ENCODE data around the gene DNPEP.
"Not testable (repeated sequence)": the region's sequence is repeated elsewhere in the genome, so short reads cannot be mapped to it uniquely, and the experiment has no call there.

DNPEP gene

DNA sequence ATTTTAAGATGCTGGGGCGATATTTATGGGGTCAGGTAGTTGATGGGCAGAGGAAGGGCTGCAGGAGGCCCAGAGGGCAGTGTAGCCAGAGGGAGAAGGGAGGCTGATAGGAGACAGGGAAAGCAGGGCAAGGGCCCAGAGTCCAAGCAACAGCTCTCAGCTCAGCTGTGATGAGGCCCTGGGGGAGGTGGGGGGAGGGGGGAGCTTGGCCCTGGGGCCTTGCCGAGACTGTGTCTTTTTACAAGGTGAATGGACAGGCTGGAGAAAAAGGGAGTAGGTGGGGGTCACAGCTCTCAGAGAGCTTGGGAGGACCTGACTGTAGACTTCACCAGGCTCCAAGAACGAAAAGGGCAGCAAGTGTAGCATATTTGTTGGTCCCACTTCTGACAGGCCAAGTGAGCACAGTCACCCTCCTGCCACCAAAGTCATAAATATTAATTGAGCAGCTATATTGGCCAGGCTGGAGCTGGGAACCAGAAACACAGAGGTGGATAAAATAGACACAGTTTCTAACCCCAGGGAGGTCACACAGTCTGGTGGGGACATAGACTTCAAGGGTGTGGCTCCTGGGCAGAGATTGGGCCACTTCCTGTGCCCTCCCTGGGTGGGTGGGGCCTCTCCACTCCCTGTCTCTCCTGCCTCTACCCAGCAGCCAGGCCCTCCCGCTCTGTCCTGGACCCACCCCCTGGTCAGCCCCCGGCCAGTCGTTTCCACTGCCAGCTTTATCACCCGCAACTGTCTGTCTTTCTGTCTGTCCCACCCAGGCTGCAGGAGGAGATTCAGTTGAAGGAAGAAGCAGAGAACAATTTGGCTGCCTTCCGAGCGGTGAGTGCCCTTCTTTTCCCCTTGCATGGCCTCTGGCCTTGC lies 31.9 kb upstream of the DNPEP start:
- peak; percentile 36 for DNase-seq (ENCODE audit: low spot score)

DNA sequence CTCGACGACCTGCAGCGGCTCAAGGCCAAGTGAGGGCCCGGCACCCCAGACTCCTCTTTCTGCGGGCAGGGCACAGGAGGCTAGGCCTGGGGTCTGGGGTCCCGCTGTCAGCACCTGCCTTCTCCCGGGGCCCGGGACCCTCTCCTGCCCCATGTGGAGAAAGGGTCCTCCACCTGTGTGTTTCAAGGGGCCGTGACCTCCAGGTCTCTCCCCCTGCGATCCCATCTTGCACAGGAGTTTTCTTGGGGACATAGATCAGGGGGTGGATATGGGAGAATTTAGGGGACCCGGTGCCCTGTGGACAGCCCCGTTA lies 31.3 kb upstream of the DNPEP start:
- DNase-seq (ENCODE audit: low spot score) = no peak

DNA sequence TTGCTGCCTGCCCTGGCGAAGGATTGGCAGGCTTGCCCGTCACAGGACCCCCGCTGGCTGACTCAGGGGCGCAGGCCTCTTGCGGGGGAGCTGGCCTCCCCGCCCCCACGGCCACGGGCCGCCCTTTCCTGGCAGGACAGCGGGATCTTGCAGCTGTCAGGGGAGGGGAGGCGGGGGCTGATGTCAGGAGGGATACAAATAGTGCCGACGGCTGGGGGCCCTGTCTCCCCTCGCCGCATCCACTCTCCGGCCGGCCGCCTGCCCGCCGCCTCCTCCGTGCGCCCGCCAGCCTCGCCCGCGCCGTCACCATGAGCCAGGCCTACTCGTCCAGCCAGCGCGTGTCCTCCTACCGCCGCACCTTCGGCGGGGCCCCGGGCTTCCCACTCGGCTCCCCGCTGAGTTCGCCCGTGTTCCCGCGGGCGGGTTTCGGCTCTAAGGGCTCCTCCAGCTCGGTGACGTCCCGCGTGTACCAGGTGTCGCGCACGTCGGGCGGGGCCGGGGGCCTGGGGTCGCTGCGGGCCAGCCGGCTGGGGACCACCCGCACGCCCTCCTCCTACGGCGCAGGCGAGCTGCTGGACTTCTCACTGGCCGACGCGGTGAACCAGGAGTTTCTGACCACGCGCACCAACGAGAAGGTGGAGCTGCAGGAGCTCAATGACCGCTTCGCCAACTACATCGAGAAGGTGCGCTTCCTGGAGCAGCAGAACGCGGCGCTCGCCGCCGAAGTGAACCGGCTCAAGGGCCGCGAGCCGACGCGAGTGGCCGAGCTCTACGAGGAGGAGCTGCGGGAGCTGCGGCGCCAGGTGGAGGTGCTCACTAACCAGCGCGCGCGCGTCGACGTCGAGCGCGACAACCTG lies 30.7 kb upstream of the DNPEP start, which contains the start of gene DES:
Gene DES (plus strand): TSS at position 223 of the 857 bp plus-strand sequence. CDS start 86 bp downstream, at position 309.
- DNase-seq (ENCODE audit: low spot score) = no peak

DNA sequence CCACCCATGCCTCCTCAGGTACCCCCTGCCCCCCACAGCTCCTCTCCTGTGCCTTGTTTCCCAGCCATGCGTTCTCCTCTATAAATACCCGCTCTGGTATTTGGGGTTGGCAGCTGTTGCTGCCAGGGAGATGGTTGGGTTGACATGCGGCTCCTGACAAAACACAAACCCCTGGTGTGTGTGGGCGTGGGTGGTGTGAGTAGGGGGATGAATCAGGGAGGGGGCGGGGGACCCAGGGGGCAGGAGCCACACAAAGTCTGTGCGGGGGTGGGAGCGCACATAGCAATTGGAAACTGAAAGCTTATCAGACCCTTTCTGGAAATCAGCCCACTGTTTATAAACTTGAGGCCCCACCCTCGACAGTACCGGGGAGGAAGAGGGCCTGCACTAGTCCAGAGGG lies 29.7 kb upstream of the DNPEP start:
- DNase-seq (ENCODE audit: low spot score) = no peak

DNA sequence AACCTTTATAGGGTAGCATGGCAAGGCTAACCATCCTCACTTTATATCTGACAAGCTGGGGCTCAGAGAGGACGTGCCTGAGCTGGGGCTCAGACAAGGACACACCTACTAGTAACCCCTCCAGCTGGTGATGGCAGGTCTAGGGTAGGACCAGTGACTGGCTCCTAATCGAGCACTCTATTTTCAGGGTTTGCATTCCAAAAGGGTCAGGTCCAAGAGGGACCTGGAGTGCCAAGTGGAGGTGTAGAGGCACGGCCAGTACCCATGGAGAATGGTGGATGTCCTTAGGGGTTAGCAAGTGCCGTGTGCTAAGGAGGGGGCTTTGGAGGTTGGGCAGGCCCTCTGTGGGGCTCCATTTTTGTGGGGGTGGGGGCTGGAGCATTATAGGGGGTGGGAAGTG lies 29.2 kb upstream of the DNPEP start:
- DNase-seq (ENCODE audit: low spot score) = no peak

DNA sequence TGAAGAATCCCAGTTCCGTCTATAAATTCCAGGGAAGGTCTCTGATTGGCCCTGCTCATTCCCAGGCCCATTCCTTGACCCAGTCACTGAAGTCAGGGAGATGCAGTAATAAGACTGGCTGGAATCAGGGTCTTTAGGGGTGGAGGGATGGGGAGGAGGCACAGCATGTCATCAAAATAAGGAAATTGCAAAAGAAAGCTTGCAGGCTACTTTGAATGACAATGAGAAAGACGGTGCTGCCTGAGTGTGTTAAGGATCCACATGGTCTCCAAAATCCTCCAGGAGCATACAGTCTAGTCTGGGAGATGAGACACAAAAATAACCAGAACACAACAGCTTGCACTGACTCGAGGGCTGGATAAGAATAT lies 28.5 kb upstream of the DNPEP start:
- DNase-seq (ENCODE audit: low spot score) = no peak

DNA sequence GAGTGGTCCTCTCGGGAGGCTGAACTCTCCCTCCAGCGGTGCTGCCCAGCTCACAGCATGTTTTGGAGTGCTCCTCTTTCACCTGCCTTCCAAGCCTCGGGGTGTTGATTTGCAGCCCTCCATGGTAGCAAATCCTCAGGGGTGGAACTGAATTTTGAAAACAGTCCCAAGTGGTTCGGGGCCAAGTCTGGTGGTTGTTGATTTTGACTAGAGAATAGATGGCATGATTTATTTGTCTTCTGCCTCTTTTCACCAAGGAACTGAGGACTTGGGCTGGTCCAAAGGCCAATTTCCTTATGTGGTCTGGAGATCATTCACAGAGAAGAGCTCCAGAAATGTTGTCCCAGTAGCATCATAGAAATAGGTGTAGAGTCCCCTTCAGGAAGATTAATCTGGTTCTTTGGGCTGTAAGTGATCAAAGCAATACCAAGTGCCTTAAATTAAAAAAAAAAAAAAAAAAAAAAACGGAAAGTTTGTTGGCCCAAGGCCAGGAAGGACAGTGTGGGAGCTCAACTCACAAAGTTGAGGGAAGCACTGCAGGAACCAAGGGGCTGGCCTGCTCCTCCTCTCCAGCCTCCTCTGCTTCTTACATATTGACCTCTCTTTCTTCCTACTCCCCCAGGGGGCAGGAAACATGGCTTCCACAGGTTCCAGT lies 28.0 kb upstream of the DNPEP start:
- DNase-seq (ENCODE audit: low spot score) = no peak

DNA sequence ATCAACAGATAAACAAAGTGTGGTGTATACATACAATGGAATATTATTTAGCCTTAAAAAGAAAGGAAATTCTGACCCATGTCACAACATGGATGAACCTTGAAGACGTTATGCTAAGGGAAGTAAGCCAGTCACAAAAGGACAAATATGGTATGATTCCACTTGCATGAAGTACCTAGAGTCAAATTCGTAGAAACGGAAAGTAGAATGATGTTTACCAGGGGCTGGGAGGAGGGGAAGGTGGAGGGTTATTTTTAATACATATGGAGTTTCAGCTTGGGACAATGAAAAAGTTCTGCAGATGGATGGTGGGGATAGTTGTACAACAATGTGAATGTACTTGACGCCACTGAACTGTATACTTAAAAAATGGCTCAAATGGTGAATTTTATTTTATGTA lies 27.1 kb upstream of the DNPEP start:
- DNase-seq (ENCODE audit: low spot score) = no peak

DNA sequence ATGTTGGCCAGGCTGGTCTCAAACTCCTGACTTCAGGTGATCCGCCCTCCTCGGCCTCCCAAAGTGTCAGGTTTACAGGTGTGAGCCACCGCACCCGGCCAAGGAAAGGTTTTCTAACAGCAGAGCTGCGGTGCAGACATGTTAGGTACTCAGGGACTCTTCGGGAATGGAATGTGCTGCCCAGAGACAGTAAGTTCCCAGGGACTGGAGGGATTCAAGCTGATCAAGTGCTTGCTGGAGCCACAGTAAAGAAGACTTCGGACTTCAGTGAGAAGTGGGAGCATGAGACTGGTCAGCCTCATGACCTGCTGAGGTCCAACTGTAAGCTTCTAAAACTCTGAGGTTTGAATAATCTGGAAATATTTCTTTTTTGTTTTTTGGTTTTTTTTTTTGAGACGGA lies 22.7 kb upstream of the DNPEP start:
- DNase-seq (ENCODE audit: low spot score) = no peak

DNA sequence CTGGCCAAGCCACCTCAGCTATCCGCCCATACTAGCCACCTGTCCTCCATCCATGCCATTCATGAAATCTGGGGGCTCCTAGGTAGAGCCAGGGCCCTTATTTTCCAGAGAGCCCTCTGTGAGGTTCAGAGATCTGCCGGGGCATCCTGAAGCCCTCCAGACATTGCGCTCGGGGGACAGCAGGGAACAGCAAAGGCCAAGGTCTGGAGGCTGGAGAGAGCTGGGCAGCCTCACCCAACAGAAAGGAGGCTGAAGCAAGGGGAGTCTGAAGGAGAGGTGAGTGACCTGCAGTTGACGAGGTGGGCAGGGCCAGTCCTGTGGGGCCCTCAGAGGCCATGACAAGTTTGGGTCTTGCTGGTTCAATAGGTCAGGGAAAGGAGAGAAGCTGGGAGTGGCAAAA lies 21.9 kb upstream of the DNPEP start:
- DNase-seq (ENCODE audit: low spot score) = no peak

DNA sequence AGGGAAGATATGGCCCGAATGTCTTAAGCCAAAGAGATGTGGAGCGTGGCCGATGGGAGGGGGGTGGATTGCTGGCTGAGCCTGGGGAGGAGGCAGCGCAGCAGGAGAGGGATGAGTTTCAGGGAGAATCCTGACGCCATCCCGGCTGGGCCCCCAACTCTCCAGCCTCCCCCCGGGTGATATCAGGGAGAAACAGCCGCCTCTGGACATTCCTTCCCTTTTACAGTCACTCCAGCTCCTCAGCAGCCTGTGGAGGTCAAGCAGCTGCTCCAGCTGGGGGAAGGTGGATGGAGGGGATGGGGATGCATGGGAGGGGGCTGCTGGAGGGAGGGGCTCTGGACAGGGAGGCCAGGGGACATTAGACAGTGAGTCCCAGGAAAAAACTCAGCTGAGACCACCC lies 20.9 kb upstream of the DNPEP start:
- DNase-seq (ENCODE audit: low spot score) = no peak

DNA sequence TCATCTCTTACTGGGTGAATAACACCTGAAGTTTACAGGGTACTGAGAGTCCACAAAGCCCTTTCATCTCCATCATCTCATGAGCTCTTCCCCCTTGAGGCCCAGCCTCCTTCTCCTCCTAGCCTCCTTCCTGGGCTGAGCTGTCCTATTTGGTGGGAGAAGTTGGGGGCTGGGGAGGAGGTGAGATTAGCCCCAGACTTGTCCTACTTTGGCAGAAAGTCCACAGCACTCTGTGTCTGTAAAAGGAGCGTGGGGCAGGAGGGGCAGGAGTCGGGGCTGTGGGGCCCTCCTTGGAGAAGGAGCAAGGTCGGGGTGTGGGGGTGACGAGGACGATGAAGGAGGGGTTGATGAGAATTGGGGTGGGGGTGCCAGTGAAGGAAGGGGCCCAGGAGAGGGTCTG lies 20.5 kb upstream of the DNPEP start:
- DNase-seq (ENCODE audit: low spot score) = no peak

DNA sequence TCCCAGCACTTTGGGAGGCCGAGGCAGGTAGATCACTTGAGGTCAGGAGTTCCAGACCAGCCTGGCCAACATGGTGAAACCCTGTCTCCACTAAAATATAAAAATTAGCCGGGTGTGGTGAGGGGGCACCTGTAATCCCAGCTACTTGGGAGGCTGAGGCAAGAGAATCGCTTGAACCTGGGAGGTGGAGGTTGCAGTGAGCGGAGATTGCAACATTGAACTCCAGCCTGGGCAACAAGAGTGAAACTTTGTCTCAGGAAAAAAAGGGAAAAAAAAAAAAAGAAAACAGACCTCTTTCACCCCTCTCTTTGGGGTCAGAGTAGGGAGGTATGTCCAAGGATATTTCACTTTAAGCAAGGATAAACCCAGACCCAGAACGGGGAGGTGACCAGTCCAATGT lies 19.6 kb upstream of the DNPEP start:
- DNase-seq (ENCODE audit: low spot score) = not testable (repeated sequence)

DNA sequence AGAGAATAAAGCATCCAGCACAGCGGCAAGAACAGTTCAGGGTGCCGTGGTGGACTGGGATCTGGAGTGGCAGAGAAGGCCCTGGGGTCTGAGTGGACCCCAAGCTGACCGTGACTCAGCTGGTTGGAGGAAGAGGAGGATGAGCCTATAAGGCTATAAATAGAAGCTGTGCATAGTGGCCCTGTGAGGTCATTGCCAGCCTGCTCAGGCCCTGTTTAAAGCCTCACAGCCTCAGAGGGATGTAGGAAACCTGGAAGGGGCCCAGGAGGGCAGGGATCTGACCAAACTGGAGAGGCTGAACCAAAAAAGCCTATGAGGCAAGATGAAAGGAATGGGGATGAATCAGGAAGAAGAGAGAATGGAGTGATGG lies 19.1 kb upstream of the DNPEP start:
- DNase-seq (ENCODE audit: low spot score) = no peak

DNA sequence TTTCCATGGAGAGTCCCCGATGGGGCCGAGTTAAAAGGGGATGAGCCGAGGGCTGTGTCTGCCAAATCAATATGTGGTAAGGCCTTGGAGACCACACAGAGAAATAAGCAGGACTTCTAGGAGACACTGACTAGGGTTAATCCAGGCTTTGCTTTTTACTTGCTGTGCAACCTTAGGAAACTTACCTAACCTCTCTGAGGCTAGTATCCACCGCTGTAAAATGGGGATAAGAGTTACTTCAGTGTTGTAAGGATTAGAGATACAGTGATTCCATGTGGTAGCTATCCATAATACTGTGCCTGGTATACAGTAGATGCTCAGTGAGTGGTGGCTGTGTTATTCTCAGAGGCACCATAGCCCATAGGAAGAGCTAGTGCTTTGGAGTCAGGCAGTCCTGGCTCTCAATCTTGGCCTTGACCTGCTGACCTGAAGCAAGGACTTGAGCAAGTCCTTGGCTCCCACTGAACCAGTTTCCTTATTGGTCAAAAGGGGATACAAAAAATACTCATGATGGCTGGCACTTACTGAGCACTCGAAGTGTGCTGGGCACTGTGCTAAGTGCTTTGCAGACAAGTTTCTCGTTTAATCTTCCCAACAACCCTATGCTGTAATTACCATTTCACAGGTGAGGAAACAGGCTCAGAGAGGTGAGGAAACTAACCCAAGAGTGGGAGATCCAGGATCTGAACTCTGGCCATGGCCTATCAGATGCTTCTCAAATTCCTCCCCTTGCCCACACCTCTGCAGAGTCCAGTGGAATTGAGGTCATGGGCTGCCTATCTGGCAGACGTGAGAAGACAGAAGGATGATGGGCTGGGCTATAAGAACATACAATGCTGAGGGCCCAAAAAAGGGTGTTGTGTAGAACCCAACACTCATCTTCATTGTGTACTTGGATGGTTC lies 18.5 kb upstream of the DNPEP start:
- no peak for DNase-seq (ENCODE audit: low spot score)

DNA sequence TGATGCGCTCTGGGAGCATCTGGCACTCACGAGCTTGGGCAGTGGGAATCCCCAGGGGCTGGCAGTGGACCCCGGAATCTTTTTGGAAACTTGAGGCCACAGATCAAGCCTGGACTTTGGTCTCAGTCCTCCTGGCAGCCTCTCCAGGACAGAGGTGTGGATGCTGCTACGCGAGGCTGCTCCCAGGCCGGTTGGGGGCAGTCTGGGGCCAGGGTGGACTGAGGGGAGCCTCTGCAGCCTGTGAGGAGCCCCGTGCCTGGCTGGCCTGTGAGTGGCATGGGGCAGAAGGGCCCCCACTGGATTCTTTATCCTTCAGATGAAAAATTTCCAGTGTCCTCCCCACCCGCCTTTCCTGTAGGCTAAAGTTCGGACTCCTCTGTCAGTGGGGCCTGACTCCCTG lies 17.7 kb upstream of the DNPEP start:
- no peak for DNase-seq (ENCODE audit: low spot score)

DNA sequence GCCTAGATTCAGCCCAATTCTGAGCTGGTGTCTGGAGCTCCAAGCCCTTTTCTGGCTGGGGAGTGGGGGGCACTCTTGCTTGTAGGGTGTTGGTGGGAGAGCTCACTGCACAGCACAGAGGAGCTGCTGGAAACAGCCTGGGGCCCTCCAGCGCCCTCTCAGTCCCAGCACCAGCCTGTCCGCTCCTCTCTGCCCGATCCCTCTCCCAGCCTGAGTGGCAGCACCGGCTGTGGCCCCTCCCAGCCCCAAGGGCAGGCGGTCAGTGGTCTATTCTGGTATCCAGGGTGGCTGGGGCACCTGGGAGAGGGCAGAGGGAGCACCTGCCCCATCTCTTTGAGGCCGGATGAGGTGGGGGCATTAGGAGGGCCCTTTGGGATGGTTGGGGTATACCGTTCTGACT lies 17.2 kb upstream of the DNPEP start:
- no peak for DNase-seq (ENCODE audit: low spot score)

DNA sequence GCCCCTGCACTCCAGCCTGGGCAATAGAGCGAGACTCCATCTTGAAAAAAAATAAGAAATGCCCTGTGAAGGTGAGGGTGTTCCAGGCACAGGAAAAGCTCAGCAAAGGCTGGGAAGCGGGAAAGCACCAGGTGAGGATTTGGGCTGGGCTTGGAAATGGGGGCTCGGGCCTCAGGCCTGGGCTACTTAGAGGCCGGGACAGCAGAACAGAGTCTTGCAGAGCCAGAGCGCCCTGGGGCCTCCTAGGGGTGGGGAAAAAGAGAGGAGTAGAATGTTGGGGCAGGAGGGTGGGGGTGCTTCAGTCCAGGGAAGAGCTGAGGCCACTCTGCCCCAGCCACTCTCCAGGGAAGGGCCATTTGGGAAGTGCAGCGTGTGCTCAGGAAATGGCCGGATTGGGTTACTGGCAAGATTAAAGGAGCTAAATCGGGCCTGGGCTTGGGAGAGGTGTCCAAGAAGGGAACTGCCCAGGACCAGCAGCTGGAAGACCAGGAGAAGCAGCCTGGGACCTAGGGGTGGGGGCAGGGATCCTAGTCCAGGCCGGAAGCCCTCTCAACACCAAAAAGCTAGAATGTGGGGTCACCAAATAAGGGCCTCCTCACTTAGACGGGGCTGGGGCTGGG lies 16.7 kb upstream of the DNPEP start:
- DNase-seq (ENCODE audit: low spot score) = no peak

DNA sequence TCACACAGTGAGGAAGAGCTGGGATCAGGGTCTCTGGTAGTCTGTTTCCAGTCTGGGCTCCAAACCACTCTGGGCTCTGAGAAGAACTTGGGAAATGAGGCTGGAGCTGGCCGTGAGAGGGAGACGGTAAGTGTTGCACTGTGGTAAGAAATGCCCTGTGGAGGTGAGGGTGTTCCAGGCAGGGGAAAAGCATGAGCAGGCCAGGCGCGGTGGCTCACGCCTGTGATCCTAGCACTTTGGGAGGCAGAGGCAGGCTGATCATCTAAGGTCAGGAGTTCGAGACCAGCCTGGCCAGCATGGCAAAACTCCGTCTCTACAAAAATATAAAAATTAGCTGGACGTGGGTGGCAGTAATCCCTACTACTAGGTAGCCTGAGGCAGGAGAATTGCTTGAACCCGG lies 16.1 kb upstream of the DNPEP start:
- DNase-seq (ENCODE audit: low spot score) = no peak

DNA sequence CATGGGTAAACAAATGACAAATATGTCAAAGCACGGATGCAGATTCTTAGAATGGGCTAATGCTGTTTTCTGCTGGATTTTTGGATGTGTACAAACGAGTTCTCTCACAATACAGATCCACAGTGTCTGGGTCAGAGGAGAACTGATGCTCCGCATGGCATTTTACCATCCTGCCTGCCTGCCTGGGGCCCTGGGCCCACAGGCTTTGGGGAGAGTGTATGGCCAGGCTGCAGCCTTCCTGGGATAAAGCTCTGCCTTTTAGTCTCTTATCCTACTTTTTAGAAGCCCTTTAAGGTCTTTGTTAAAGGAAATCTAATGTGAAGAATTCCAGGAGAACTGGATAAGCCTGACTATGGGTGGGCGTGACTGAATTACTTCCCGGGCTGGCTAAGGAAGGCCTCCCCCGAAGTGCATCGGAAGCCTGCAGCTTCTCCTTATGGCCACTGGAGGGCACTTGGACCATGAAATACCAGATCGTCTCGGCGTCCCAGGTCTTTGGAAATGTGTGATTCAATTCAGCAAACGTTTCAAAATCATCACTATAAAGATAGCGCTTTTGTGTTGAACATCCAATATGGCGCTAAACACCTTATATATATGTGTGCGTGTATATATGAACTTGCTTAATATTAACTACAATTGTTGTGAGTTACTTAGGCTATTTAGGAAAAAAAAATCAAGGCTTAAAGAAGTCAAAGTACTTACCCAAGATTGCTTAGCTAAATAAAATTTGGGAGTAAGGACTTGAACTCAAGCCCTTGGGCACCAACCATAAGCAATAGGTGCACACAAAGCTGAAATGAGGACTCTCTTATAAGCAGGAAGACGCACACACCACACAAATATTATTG lies 15.2 kb upstream of the DNPEP start:
- DNase-seq (ENCODE audit: low spot score) = peak; percentile 79

DNA sequence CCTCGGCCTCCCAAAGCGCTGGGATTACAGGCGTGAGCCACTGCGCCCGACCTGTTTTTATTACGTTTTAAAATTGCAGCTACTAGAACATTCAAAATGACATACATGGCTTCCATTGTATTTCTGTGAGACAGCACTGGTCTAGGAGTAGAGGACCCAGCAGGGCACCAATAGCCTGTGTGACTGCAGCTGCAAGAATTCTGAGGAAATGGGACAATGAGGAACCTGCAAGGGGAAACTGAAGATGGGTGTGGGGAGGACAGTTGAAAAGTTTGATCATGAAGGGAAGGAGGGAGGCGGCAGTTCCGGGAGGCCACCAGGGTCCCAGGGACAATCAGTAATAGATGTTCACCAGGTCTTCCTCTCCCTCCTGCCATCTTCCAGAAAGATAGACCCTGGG lies 13.9 kb upstream of the DNPEP start:
- DNase-seq (ENCODE audit: low spot score) = no peak

Measured in SW480 (cell line).